ENCODE data around the gene PICK1. TPM values are rescaled to one million over a fixed set of nuclear protein-coding genes. Genes with fewer than 3 reads are reported as not detected.

The PICK1 gene
- total and polyA plus RNA-seq, 2 donors (not counting 3 experiments of a cell fraction or from before 2014, with no cell fraction given), result 18.0 to 20.8 TPM

- Histone ChIP-seq H3K79me2 (ENCODE audit: control insufficient read depth, insufficient read depth, low read length) (no peaks in the 10 kb centered on the region), H3K9me1 (replicated peaks; ENCODE audit: control insufficient read depth, extremely low read depth, insufficient read depth, low read length) (no peaks in the 10 kb centered on the region), H3K27me3 (ENCODE audit: control insufficient read depth in 2 of 2, insufficient read depth in 2 of 2, low read length in 2 of 2) (no peaks in the 10 kb centered on the region), H3K4me3 (replicated peaks in 1 of 3; ENCODE audit: insufficient read depth in 1 of 3, low read depth in 1 of 3, low read length in 3 of 3) (no peak overlapping the region), H3K4me1 (ENCODE audit: control insufficient read depth, extremely low read depth, insufficient read depth, low read length) (no peaks in the 10 kb centered on the region), H3K9me3 (replicated peaks; ENCODE audit: control insufficient read depth, insufficient read depth, low read length) (no peaks in the 10 kb centered on the region), H2AFZ (ENCODE audit: low read depth, low read length) (no peak overlapping the region), H3K4me2 (ENCODE audit: insufficient read depth, low read length) (no peak overlapping the region), H4K20me1 (replicated peaks; ENCODE audit: control insufficient read depth, extremely low read depth, insufficient read depth, low read length) (no peaks in the 10 kb centered on the region), H3K27ac (ENCODE audit: insufficient read depth, low read depth, low read length) (no peak overlapping the region), H3K9ac (replicated peaks; ENCODE audit: extremely low read depth, insufficient read depth, low read length) (no peak overlapping the region), H3K36me3 (ENCODE audit: control insufficient read depth in 2 of 2, extremely low read depth in 1 of 2, insufficient read depth in 2 of 2, low read length in 2 of 2) (no peaks in the 10 kb centered on the region)
- dilution Hi-C loops (cut with MboI; ENCODE audit: extremely low pct_ligation_motif_present, low sequenced_read_pairs), result no loop called here
- no TSS peak for BruUV-seq (replicated peaks)
- FAIRE-seq (no peak), DNase-seq (ENCODE audit: low read depth, low spot score) (no peak)
- intact Hi-C loops (cut with micrococcal nuclease), result no loop called here
- TF ChIP-seq MAX (IDR thresholded peaks at IDR 0.05; ENCODE audit: insufficient read depth, insufficient read length) (no peak), CTCF (IDR thresholded peaks at IDR 0.05; ENCODE audit: extremely low read depth in 1 of 2, insufficient read depth in 1 of 2, low read depth in 1 of 2, low read length in 2 of 2) (peak; percentile 16 to 34)
- ChIA-PET POLR2A (no interaction called here), CTCF (interaction anchor here (0.5 to 2.4 kb wide), 7 partner anchors 10 to 250 kb away, joined by 3 to 9 read pairs (median 3); no protein-coding TSS in a partner anchor)
These were observed 46.9 kb downstream of the PICK1 start for GRCh38 chr22:38104084-38104483.

GRCh38 chr22:38106814-38107578 lies 49.8 kb downstream of the PICK1 start:
- Histone ChIP-seq H3K9ac (replicated peaks; ENCODE audit: extremely low read depth, insufficient read depth, low read length) (no peak overlapping the region), H3K79me2 (ENCODE audit: control insufficient read depth, insufficient read depth, low read length) (no peaks in the 10 kb centered on the region), H3K27me3 (ENCODE audit: control insufficient read depth in 2 of 2, insufficient read depth in 2 of 2, low read length in 2 of 2) (no peaks in the 10 kb centered on the region), H3K4me2 (ENCODE audit: insufficient read depth, low read length) (no peak overlapping the region), H3K9me1 (replicated peaks; ENCODE audit: control insufficient read depth, extremely low read depth, insufficient read depth, low read length) (no peaks in the 10 kb centered on the region), H4K20me1 (replicated peaks; ENCODE audit: control insufficient read depth, extremely low read depth, insufficient read depth, low read length) (no peaks in the 10 kb centered on the region), H3K9me3 (replicated peaks; ENCODE audit: control insufficient read depth, insufficient read depth, low read length) (no peaks in the 10 kb centered on the region), H3K4me3 (replicated peaks in 1 of 3; ENCODE audit: insufficient read depth in 1 of 3, low read depth in 1 of 3, low read length in 3 of 3) (no peak overlapping the region), H3K36me3 (ENCODE audit: control insufficient read depth in 2 of 2, extremely low read depth in 1 of 2, insufficient read depth in 2 of 2, low read length in 2 of 2) (no peaks in the 10 kb centered on the region), H2AFZ (ENCODE audit: low read depth, low read length) (no peak overlapping the region), H3K27ac (ENCODE audit: insufficient read depth, low read depth, low read length) (no peak overlapping the region), H3K4me1 (ENCODE audit: control insufficient read depth, extremely low read depth, insufficient read depth, low read length) (no peaks in the 10 kb centered on the region)
- intact Hi-C loops (cut with micrococcal nuclease) (no loop called here), dilution Hi-C loops (cut with MboI; ENCODE audit: extremely low pct_ligation_motif_present, low sequenced_read_pairs) (no loop called here)
- no peak for FAIRE-seq
- ChIA-PET POLR2A (no interaction called here), CTCF (interaction anchor here (0.8 to 2.8 kb wide), 5 partner anchors 9 to 124 kb away, joined by 3 to 8 read pairs (median 5); no protein-coding TSS in a partner anchor)
- DNase-seq (ENCODE audit: low read depth, low spot score), result no peak
- TF ChIP-seq MAX (IDR thresholded peaks at IDR 0.05; ENCODE audit: insufficient read depth, insufficient read length) (no peak), MYC (IDR thresholded peaks at IDR 0.05; ENCODE audit: low read depth, low read length) (no peak), JUN (IDR thresholded peaks at IDR 0.05; ENCODE audit: borderline replicate concordance, insufficient read depth, insufficient read length, low read depth) (no peak), EZH2 (IDR thresholded peaks at IDR 0.05; ENCODE audit: borderline replicate concordance, low read depth, low read length, severe bottlenecking) (no peak), POLR2AphosphoS5 (IDR thresholded peaks at IDR 0.05; ENCODE audit: insufficient read depth, low read depth, low read length) (no peak), CTCF (IDR thresholded peaks at IDR 0.05; ENCODE audit: extremely low read depth in 1 of 2, insufficient read depth in 1 of 2, low read depth in 1 of 2, low read length in 2 of 2) (no peak), GATA2 (IDR thresholded peaks at IDR 0.05; ENCODE audit: insufficient read depth, insufficient read length, low read depth, low read length) (no peak), POLR2A (IDR thresholded peaks at IDR 0.05; ENCODE audit: low read depth, low read length) (no peak), FOS (IDR thresholded peaks at IDR 0.05; ENCODE audit: borderline replicate concordance, insufficient read depth, low read length) (no peak)
- no TSS peak for BruUV-seq (replicated peaks)
